Right cardiac atrium (tissue), 5 donors: ENCODE results near the gene EIF1. TPM values are rescaled to one million over a fixed set of nuclear protein-coding genes. Genes with fewer than 3 reads are reported as not detected.

Experiments used
- ATAC-seq, 2 donors: fragments of 200-7000 bp; cut with Tn5 transposase; one replicate each; pipeline versions ENCODE4 v1.8.0 to v1.9.1; 2020; ENCODE audit warnings: moderate library complexity in 2 of 2, mild to moderate bottlenecking in 1 of 2
- DNase-seq, 3 donors: peaks; one replicate each; pipeline ENCODE4 v3.0.0-alpha.2; 2020
- H3K27ac ChIP-seq: one replicate; pipeline ENCODE4 v1.5.1; 2013; ENCODE audit warnings: mild to moderate bottlenecking, low read length, control low read depth, moderate library complexity
- H3K27me3 ChIP-seq: one replicate; pipeline ENCODE4 v1.6.1; 2013; ENCODE audit not compliant: control insufficient read depth, insufficient read depth
- H3K4me1 ChIP-seq: one replicate; pipeline ENCODE4 v1.6.1; 2013; ENCODE audit warnings: low read length; ENCODE audit not compliant: control insufficient read depth, insufficient read depth
- H3K4me3 ChIP-seq: one replicate; pipeline ENCODE4 v1.5.1; 2013; ENCODE audit warnings: low read length, control low read depth
- H3K9me3 ChIP-seq: one replicate; pipeline ENCODE4 v1.6.1; 2013; ENCODE audit warnings: low read length; ENCODE audit not compliant: control insufficient read depth
- WGBS: extraction: QIAGEN DNeasy Blood & Tissue Kit; methylation state at CpG from one replicate; pipeline ENCODE4 v1.1.7; 2013; 5-methylcytosine and 5-hydroxymethylcytosine counted together
- intact Hi-C, 4 donors: fragments of 100-400 bp; cut with DNase I; formaldehyde crosslinking; loops; one replicate each; pipeline versions ENCODE4 v1.11.0 to v1.14.0; 2022 to 2023
- polyA plus RNA-seq: library from polyadenylated mRNA; stranded (reverse); fragments of 200-250 nt; gene quantifications from one replicate; pipeline ENCODE4 v1.2.3, GENCODE V29; 2013
- total RNA-seq, 4 donors: library from RNA; stranded (reverse); fragmentation: NEBNext Ultra II Directional; extraction: Animal tissue kit (Norgen Biotek cat#: 25700); gene quantifications; one replicate each; pipeline ENCODE4 v1.2.1, GENCODE V29; 2021
- donor health status: healthy with polysubstance abuse.
- donor health status: DM: no; HTN: yes; CAD: no.
- donor health status: DM: no; HTN: no; CAD: no.
- donor health status: DM: no; HTN: yes; CAD: no; lungs with severe emphysema.
- donor health status: DM: yes; HTN: yes; CAD: no.

The EIF1 gene
- total and polyA plus RNA-seq, 5 donors = 959 to 1,186 (median 983) TPM

- peaks cover 3% of the 10 kb centered on the region for H3K4me1 ChIP-seq
- H3K27me3 ChIP-seq = no peaks in the 10 kb centered on the region
- WGBS = 92% methylated on average over 10 of the region's 10 CpGs
- intact Hi-C loops = loop anchor here (5.0 kb wide), 4 partner anchors 98 to 743 kb away; no protein-coding TSS in a partner anchor
- H3K4me3 ChIP-seq = no peak overlapping the region
- no peaks in the 10 kb centered on the region for H3K9me3 ChIP-seq
- DNase-seq = no peak
- H3K27ac ChIP-seq = no peak overlapping the region
- ATAC-seq = no peak
Measured at GRCh38 chr17:41649923-41650519, 38.7 kb upstream of the EIF1 start.

- ATAC-seq (no peak), DNase-seq (peak in 1 of 3 donors; percentile 24)
- intact Hi-C loops = loop anchor here in 1 of 4 donors (5.0 kb wide), 1 partner anchor 739 kb away; no protein-coding TSS in a partner anchor
- 77% methylated on average over 15 of the region's 15 CpGs for WGBS
- Histone ChIP-seq H3K9me3 (no peaks in the 10 kb centered on the region), H3K27ac (no peak overlapping the region), H3K4me3 (no peak overlapping the region), H3K4me1 (no peaks in the 10 kb centered on the region), H3K27me3 (no peaks in the 10 kb centered on the region)
Measured at GRCh38 chr17:41650794-41651624, 37.7 kb upstream of the EIF1 start.

- DNase-seq (no peak), ATAC-seq (peak in 1 of 2 donors; percentile 25)
- Histone ChIP-seq H3K27ac (no peak overlapping the region), H3K4me1 (no peaks in the 10 kb centered on the region), H3K9me3 (no peaks in the 10 kb centered on the region), H3K4me3 (no peak overlapping the region), H3K27me3 (no peaks in the 10 kb centered on the region)
- intact Hi-C loops = loop anchor here in 1 of 4 donors (5.0 kb wide), 1 partner anchor 740 kb away; no protein-coding TSS in a partner anchor
- WGBS = 80% methylated on average over 13 of the region's 13 CpGs
Measured at GRCh38 chr17:41651625-41652460, 36.8 kb upstream of the EIF1 start.

- no peaks in the 10 kb centered on the region for H3K27me3 ChIP-seq
- WGBS = 75% methylated on average over 5 of the region's 5 CpGs
- intact Hi-C loops = loop anchor here in 1 of 4 donors (5.0 kb wide), 1 partner anchor 740 kb away; no protein-coding TSS in a partner anchor
- H3K9me3 ChIP-seq = no peaks in the 10 kb centered on the region
- H3K4me3 ChIP-seq = no peak overlapping the region
- ATAC-seq = no peak
- no peaks in the 10 kb centered on the region for H3K4me1 ChIP-seq
- H3K27ac ChIP-seq = no peak overlapping the region
- DNase-seq = no peak
Measured at GRCh38 chr17:41652461-41652970, 36.2 kb upstream of the EIF1 start.

GRCh38 chr17:41653421-41653820, 35.3 kb upstream of the EIF1 start:
- no peaks in the 10 kb centered on the region for H3K4me1 ChIP-seq
- H3K4me3 ChIP-seq = no peak overlapping the region
- DNase-seq (no peak), ATAC-seq (no peak)
- no peaks in the 10 kb centered on the region for H3K9me3 ChIP-seq
- intact Hi-C loops = loop anchor here in 1 of 4 donors (5.0 kb wide), 1 partner anchor 741 kb away; no protein-coding TSS in a partner anchor
- WGBS = 87% methylated on average over 5 of the region's 5 CpGs
- no peak overlapping the region for H3K27ac ChIP-seq
- H3K27me3 ChIP-seq = no peaks in the 10 kb centered on the region

- no peaks in the 10 kb centered on the region for H3K4me1 ChIP-seq
- intact Hi-C loops = loop anchor here in 1 of 4 donors (5.0 kb wide), 1 partner anchor 742 kb away; no protein-coding TSS in a partner anchor
- no peak for ATAC-seq
- no peak overlapping the region for H3K27ac ChIP-seq
- no peak overlapping the region for H3K4me3 ChIP-seq
- no peak for DNase-seq
- H3K27me3 ChIP-seq = no peaks in the 10 kb centered on the region
- WGBS = 73% methylated on average over 14 of the region's 14 CpGs
- H3K9me3 ChIP-seq = no peaks in the 10 kb centered on the region
Measured at GRCh38 chr17:41653892-41654677, 34.6 kb upstream of the EIF1 start.

GRCh38 chr17:41654678-41655607, 33.7 kb upstream of the EIF1 start:
- Histone ChIP-seq H3K27me3 (no peaks in the 10 kb centered on the region), H3K4me3 (no peak overlapping the region), H3K27ac (no peak overlapping the region), H3K4me1 (no peaks in the 10 kb centered on the region), H3K9me3 (no peaks in the 10 kb centered on the region)
- intact Hi-C loops = loop anchor here in 1 of 4 donors (5.0 kb wide), 1 partner anchor 743 kb away; no protein-coding TSS in a partner anchor
- no peak for DNase-seq
- WGBS = 81% methylated on average over 24 of the region's 24 CpGs
- ATAC-seq = no peak

- no peaks in the 10 kb centered on the region for H3K4me1 ChIP-seq
- 63% methylated on average over 18 of the region's 18 CpGs for WGBS
Measured at GRCh38 chr17:41655611-41656111, 33.0 kb upstream of the EIF1 start.

More at GRCh38 chr17:41655611-41656111, 33.0 kb upstream of the EIF1 start:
- DNase-seq (no peak), ATAC-seq (peak in 1 of 2 donors; percentile 15)
- H3K9me3 ChIP-seq = no peaks in the 10 kb centered on the region
- intact Hi-C loops = no loop called here
- no peaks in the 10 kb centered on the region for H3K27me3 ChIP-seq
- no peak overlapping the region for H3K4me3 ChIP-seq
- no peak overlapping the region for H3K27ac ChIP-seq
